HCT116 (cell line): ENCODE measurements around the gene DNMT3A. TPM values are rescaled to one million over a fixed set of nuclear protein-coding genes. Genes with fewer than 3 reads are reported as not detected.

Source experiments
- ATAC-seq: fragments of 200-7000 bp; cut with Tn5 transposase; 2 replicates; pipeline ENCODE4 v1.9.1; 2020; ENCODE audit warnings: mild to moderate bottlenecking, moderate library complexity
- BruUV-seq: library from RNA; stranded (reverse); fragments of 400-500 nt; replicated peaks from 2 replicates; lab custom pipeline; 2021; lab: Mats Ljungman, UMichigan
- CTCF ChIA-PET: fragments of 300-600 bp; sonication (Branson Sonifier 250); formaldehyde crosslinking; loops from one replicate; lab custom pipeline; 2021; ENCODE audit warnings: antibody characterized with exemption; lab: Charles Lee
- POLR2A ChIA-PET: fragments of 300-600, 350-600 bp; sonication (Branson Sonifier 250); formaldehyde crosslinking; loops from one replicate; lab custom pipeline; 2021; ENCODE audit warnings: antibody characterized with exemption; lab: Charles Lee
- RAD21 ChIA-PET, 2 experiments: fragments of 300-600 bp; sonication (Branson Sonifier 250); formaldehyde crosslinking; loops; one replicate each; lab custom pipeline; 2023; ENCODE audit warnings: low total read pairs in 2 of 2; ENCODE audit not compliant: uncharacterized antibody in 2 of 2, unreplicated experiment in 2 of 2, low non-redundant PET in 1 of 2; lab: Charles Lee
- DNase-seq: peaks from one replicate; pipeline ENCODE4 v3.0.0-alpha.2; 2010; ENCODE audit warnings: low read depth, low spot score
- H2AFZ ChIP-seq: fragments of 200-600 bp; shearing (Covaris generic), sonication (generic); 2 replicates; pipeline ENCODE4 v1.6.1; 2017; ENCODE audit warnings: low read depth, mixed run types, mixed read lengths, antibody characterized with exemption, low read length; ENCODE audit not compliant: poor library complexity, severe bottlenecking
- H3K27ac ChIP-seq: 2 replicates; pipeline ENCODE4 v1.5.1; 2012; ENCODE audit warnings: low read depth, low read length
- H3K27me3 ChIP-seq: fragments of 200-600 bp; sonication (generic); 2 replicates; pipeline ENCODE4 v1.6.1; 2016; ENCODE audit warnings: mixed run types, low read length, mixed read lengths; ENCODE audit not compliant: insufficient read depth
- H3K36me3 ChIP-seq, 2 experiments: fragments of 200-500 bp in 1 of 2; fragments of 200-600 bp in 1 of 2; sonication (Bioruptor generic) in 1 of 2; sonication (generic) in 1 of 2; 2 replicates each; pipeline versions ENCODE4 v1.5.1 to v1.6.1; 2014 to 2016; ENCODE audit warnings: low read length in 2 of 2, inconsistent platforms in 1 of 2, mixed read lengths in 1 of 2, mixed run types in 1 of 2; ENCODE audit not compliant: insufficient read depth in 2 of 2, control insufficient read depth in 1 of 2
- H3K4me1 ChIP-seq, 2 experiments: fragments of 200-600 bp in 1 of 2; sonication (generic) in 1 of 2; 2 replicates each; pipeline versions ENCODE4 v1.5.1 to v1.6.1; 2012 to 2017; ENCODE audit warnings: low read length in 2 of 2, inconsistent platforms in 1 of 2, mild to moderate bottlenecking in 1 of 2, mixed read lengths in 1 of 2, mixed run types in 1 of 2, moderate library complexity in 1 of 2; ENCODE audit not compliant: insufficient read depth in 2 of 2, control insufficient read depth in 1 of 2
- H3K4me2 ChIP-seq: fragments of 200-600 bp; sonication (generic); 2 replicates; pipeline ENCODE4 v1.6.1; 2017; ENCODE audit warnings: mixed run types, low read length, mixed read lengths
- H3K4me3 ChIP-seq, 2 experiments: fragments of 200-600 bp in 1 of 2; sonication (generic) in 1 of 2; replicated peaks in 1 of 2; 2 replicates each; pipeline ENCODE4 v1.5.1; 2011 to 2016; ENCODE audit warnings: low read length in 2 of 2, control low read depth in 1 of 2, low read depth in 1 of 2, mild to moderate bottlenecking in 1 of 2, mixed read lengths in 1 of 2, mixed run types in 1 of 2
- H3K79me2 ChIP-seq: fragments of 200-600 bp; sonication (generic); 2 replicates; pipeline ENCODE4 v1.6.1; 2017; ENCODE audit warnings: mild to moderate bottlenecking, mixed run types, low read length, moderate library complexity, mixed read lengths; ENCODE audit not compliant: insufficient read depth
- H3K9ac ChIP-seq: fragments of 200-600 bp; sonication (generic); 2 replicates; pipeline ENCODE4 v1.6.1; 2016; ENCODE audit warnings: low read length, mixed read lengths
- H3K9me2 ChIP-seq: fragments of 200-600 bp; sonication (generic), shearing (Covaris generic); 2 replicates; pipeline ENCODE4 v1.6.1; 2017; ENCODE audit warnings: mixed run types, mild to moderate bottlenecking, moderate library complexity; ENCODE audit not compliant: insufficient read depth
- H3K9me3 ChIP-seq, 2 experiments: fragments of 200-500 bp in 1 of 2; fragments of 200-600 bp in 1 of 2; sonication (Bioruptor generic) in 1 of 2; sonication (generic) in 1 of 2; 2 replicates each; pipeline ENCODE4 v1.6.1; 2014 to 2017; ENCODE audit warnings: low read length in 2 of 2, mixed read lengths in 2 of 2, inconsistent platforms in 1 of 2, low read depth in 1 of 2, mild to moderate bottlenecking in 1 of 2, mixed run types in 1 of 2, moderate library complexity in 1 of 2; ENCODE audit not compliant: control insufficient read depth in 1 of 2, insufficient read depth in 1 of 2
- H4K20me1 ChIP-seq: fragments of 200-600 bp; sonication (generic), shearing (Covaris generic); 2 replicates; pipeline ENCODE4 v1.6.1; 2017; ENCODE audit warnings: mixed run types, mild to moderate bottlenecking, moderate library complexity; ENCODE audit not compliant: insufficient read depth
- ATF3 ChIP-seq: IDR thresholded peaks from 2 replicates; pipeline ENCODE4 v1.6.1; 2012
- CEBPB ChIP-seq: IDR thresholded peaks from 2 replicates; pipeline ENCODE4 v1.6.1; 2012; ENCODE audit warnings: low read depth
- CTCF ChIP-seq, 3 experiments: fragments of 200-600 bp in 1 of 3; sonication (generic) in 1 of 3; IDR thresholded peaks in 2 of 3; conservative IDR thresholded peaks in 1 of 3; 2 replicates each; pipeline ENCODE4 v1.5.1; 2012 to 2017; ENCODE audit warnings: low read depth in 2 of 3, low read length in 2 of 3, antibody characterized with exemption in 1 of 3, borderline replicate concordance in 1 of 3, control low read depth in 1 of 3, mild to moderate bottlenecking in 1 of 3, mixed read lengths in 1 of 3, mixed run types in 1 of 3, moderate library complexity in 1 of 3; ENCODE audit not compliant: insufficient read depth in 1 of 3
- EZH2phosphoT487 ChIP-seq: fragments of 200-600 bp; IDR thresholded peaks from 2 replicates; pipeline ENCODE4 v1.6.1; 2018; ENCODE audit warnings: antibody characterized with exemption, borderline replicate concordance
- FOSL1 ChIP-seq: IDR thresholded peaks from 2 replicates; pipeline ENCODE4 v1.6.1; 2012; ENCODE audit warnings: low read depth
- MAX ChIP-seq: IDR thresholded peaks from 2 replicates; pipeline ENCODE4 v1.6.1; 2012
- POLR2A ChIP-seq: IDR thresholded peaks from 2 replicates; pipeline ENCODE4 v1.7.0; 2011; ENCODE audit warnings: borderline replicate concordance; ENCODE audit not compliant: insufficient read depth, insufficient read length; ENCODE audit errors: extremely low read depth
- POLR2AphosphoS5 ChIP-seq: IDR thresholded peaks from 2 replicates; pipeline ENCODE4 v1.6.1; 2011; ENCODE audit warnings: mild to moderate bottlenecking, low read depth, low read length, moderate library complexity
- REST ChIP-seq: IDR thresholded peaks from 2 replicates; pipeline ENCODE4 v1.6.1; 2012; ENCODE audit warnings: low read depth
- ZFX ChIP-seq: fragments of 450-650 bp; IDR thresholded peaks from 2 replicates; pipeline ENCODE4 v1.6.1; 2017
- ZNF274 ChIP-seq: fragments of 200-500 bp; sonication (Bioruptor generic); IDR thresholded peaks from 2 replicates; pipeline ENCODE4 v1.6.1; 2014; ENCODE audit warnings: mild to moderate bottlenecking, low read depth, low read length, inconsistent platforms
- intact Hi-C: fragments of 100-400 bp; cut with micrococcal nuclease; formaldehyde crosslinking; loops from 2 replicates; pipeline ENCODE4 v1.10.0; 2022
- total RNA-seq: library from RNA; stranded (reverse); gene quantifications from one replicate; pipeline ENCODE4 v1.2.1, GENCODE V29; 2021; ENCODE audit not compliant: unreplicated experiment
- TF ChIP-seq, protein P1 (sequence below): IDR thresholded peaks from 2 replicates; pipeline ENCODE4 v1.6.1; 2011; ENCODE audit warnings: mild to moderate bottlenecking, low read length, moderate library complexity; ENCODE audit not compliant: insufficient replicate concordance; ENCODE audit errors: extremely low read depth

The DNMT3A gene
- total RNA-seq, 1 experiment from 2014 or later: 14.3 TPM

GRCh38 chr2:25383806-25384205 lies 42.1 kb upstream of the DNMT3A start:
- ATAC-seq (no peak; the same call in 1 of the 2 replicates), DNase-seq (no peak)
- Histone ChIP-seq H3K36me3 (no peaks in the 10 kb centered on the region), H3K27me3 (no peaks in the 10 kb centered on the region), H4K20me1 (no peaks in the 10 kb centered on the region), H2AFZ (no peak overlapping the region)
- TF ChIP-seq ZNF274: no peak
- TF ChIP-seq REST: no peak
- TF ChIP-seq ZFX: no peak
- TF ChIP-seq CTCF (IDR thresholded peaks at IDR 0.05 in 2 of 3, conservative IDR thresholded peaks at IDR 0.05 in 1 of 3; ENCODE audit: borderline replicate concordance in 1 of 3, insufficient read depth in 1 of 3, low read depth in 2 of 3, low read length in 2 of 3): no peak
- no peak for TF ChIP-seq MAX
- TF ChIP-seq POLR2A: no peak
- TF ChIP-seq, protein P1, sequence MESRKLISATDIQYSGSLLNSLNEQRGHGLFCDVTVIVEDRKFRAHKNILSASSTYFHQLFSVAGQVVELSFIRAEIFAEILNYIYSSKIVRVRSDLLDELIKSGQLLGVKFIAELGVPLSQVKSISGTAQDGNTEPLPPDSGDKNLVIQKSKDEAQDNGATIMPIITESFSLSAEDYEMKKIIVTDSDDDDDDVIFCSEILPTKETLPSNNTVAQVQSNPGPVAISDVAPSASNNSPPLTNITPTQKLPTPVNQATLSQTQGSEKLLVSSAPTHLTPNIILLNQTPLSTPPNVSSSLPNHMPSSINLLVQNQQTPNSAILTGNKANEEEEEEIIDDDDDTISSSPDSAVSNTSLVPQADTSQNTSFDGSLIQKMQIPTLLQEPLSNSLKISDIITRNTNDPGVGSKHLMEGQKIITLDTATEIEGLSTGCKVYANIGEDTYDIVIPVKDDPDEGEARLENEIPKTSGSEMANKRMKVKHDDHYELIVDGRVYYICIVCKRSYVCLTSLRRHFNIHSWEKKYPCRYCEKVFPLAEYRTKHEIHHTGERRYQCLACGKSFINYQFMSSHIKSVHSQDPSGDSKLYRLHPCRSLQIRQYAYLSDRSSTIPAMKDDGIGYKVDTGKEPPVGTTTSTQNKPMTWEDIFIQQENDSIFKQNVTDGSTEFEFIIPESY: no peak
- TF ChIP-seq POLR2AphosphoS5: no peak
- TF ChIP-seq CEBPB: no peak
- TF ChIP-seq EZH2phosphoT487: no peak
- no peak for TF ChIP-seq ATF3
- TF ChIP-seq FOSL1: no peak
- TF ChIP-seq, all 23 proteins: peak for 0
- no TSS peak for BruUV-seq
- H3K9me3 ChIP-seq: no peaks in the 10 kb centered on the region
- H3K4me1 ChIP-seq: no peaks in the 10 kb centered on the region; a peak in 1 of 4 replicates
- H3K79me2 ChIP-seq: no peaks in the 10 kb centered on the region
- RAD21 ChIA-PET: no interaction called here
- H3K4me3 ChIP-seq: no peak overlapping the region
- no peaks in the 10 kb centered on the region for H3K9me2 ChIP-seq
- intact Hi-C loops: no loop called here
- H3K9ac ChIP-seq: no peak overlapping the region
- no peak overlapping the region for H3K27ac ChIP-seq
- POLR2A ChIA-PET: no interaction called here
- CTCF ChIA-PET: interaction anchor here (1.0 to 1.5 kb wide), 2 partner anchors 8 to 22 kb away, joined by 3 to 4 read pairs; no protein-coding TSS in a partner anchor
- H3K4me2 ChIP-seq: no peak overlapping the region
